GM12874 (cell line): Measurements from ENCODE around the gene PKP3.

ENCODE experiments used
- TF ChIP-seq, protein P1 (sequence below): IDR thresholded peaks from 2 replicates; pipeline ENCODE4 v1.5.1; 2011; ENCODE audit warnings: low read depth, mild to moderate bottlenecking, control low read depth, low read length, moderate library complexity; ENCODE audit not compliant: insufficient read depth

PKP3 gene

DNA sequence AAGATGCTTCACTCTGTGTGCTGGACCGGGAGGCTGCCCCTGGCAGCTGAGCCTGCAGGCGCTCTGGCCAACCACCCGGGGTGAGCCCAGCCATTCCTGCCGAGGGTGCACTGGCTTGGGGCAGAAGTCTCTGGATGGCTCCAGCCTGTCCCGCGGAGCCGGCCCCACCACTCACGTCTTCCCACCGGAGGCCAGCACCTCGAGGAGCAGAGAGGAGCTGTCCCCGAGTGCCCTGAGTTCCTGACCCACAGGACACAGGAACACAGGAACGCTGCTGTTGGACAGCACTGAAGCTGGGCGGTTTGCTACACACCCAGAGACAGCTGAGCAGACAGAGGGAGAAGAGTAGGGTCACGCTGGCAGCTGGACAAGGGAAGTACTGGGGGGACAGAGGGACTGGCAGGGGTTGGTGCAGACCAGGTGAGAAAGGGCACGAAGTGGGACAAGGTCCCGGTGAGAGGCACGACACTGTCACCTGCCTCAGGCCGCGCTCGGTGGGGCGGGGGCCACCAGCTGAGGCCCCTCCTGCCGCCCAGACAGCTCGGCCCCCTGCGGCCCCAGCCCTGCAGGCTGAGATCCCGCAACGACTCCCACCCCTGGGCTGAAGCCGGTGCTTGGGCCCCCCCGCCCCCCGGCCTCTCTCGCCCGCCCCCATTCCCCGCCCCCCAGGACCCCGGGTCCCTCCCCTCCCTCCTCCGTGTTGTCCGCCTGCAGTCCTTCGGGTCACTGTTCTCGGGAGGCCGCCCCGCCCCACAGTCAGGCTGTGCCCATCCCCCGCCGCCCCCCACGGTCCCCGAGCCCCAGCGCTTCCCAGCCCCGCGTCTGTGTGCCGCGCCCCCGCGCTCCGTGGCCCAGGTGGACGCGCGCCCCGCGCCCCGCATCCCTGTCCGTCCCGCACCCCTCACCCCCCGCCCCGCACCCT is 25.3 kb upstream of the PKP3 start:
- TF ChIP-seq, protein P1, sequence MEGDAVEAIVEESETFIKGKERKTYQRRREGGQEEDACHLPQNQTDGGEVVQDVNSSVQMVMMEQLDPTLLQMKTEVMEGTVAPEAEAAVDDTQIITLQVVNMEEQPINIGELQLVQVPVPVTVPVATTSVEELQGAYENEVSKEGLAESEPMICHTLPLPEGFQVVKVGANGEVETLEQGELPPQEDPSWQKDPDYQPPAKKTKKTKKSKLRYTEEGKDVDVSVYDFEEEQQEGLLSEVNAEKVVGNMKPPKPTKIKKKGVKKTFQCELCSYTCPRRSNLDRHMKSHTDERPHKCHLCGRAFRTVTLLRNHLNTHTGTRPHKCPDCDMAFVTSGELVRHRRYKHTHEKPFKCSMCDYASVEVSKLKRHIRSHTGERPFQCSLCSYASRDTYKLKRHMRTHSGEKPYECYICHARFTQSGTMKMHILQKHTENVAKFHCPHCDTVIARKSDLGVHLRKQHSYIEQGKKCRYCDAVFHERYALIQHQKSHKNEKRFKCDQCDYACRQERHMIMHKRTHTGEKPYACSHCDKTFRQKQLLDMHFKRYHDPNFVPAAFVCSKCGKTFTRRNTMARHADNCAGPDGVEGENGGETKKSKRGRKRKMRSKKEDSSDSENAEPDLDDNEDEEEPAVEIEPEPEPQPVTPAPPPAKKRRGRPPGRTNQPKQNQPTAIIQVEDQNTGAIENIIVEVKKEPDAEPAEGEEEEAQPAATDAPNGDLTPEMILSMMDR = no peak

DNA sequence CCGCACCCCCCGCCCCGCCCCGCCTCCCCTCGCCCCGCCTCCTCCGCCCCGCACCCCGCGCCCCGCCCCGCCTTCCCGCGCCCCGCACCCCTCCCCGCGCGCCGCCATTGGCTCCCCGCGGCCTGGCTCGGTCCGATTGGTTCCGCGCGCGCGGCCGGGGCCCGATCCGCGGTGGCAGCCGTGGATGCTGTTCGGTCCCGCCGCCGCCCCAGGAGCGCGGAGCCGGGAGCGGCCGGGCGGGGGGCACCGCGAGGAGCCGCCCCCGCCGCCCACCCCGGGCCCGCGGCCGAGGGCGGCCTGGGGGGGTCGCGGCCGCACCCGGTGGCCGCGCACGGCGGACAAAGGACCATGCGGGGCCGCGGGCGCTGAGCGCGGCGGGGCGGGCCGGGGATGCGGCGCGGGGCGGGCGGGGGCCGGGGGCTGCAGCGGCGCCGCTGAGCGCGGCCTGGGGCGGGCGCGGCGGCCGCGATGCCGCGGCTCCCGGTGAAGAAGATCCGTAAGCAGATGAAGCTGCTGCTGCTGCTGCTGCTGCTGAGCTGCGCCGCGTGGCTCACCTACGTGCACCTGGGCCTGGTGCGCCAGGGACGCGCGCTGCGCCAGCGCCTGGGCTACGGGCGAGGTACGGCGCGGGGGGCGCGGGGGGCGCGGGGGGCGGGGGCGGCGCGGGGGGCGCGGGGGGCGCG is 24.5 kb upstream of the PKP3 start, which contains the start of gene B4GALNT4:
Gene B4GALNT4, plus strand, starts transcription at position 164 of the 683 bp plus-strand sequence. Its CDS starts 305 bp downstream, at position 469.
- TF ChIP-seq, protein P1 = no peak

DNA sequence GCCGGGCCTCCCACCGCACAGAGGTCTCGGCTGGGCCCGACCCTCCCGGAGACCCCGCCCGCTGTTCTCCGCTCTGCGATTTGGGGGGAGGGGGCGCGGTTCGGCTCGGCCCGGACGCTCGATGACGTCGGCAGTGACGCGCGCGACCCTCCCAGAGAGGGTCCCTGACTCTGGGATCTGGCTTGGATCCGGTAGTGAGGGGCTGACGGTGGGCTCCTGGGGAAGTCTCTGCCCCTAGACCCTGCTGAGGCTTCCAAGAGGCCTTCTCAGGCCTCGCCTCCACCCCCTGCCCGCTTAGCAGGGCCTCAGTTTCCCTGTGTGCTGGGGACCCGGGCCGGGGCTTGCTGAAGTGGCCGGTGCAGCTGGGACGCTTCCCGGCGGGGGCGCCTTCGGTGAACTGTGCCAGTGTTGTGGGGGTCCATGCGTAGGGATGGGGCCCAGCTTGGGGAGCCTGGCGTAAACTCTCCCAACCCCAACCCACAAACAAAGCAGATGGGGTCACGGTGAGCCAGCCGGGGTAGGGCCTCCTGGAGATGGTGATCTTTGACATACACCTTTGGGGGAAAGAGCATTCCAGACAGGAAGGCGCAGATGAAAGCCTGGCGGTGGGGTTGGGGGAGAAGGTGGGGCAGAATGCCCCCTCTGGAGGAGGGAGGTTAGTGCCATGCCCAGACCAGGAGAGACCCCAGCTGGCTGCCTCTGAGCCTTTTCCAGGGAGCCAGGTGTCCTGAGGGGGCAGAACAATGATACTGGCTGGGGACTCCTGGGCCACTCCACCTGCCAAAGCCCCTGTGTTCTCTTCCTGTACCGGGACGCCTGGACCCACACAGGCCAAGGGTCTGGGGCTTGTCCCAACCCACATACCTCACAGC is 23.7 kb upstream of the PKP3 start:
- TF ChIP-seq, protein P1 = no peak

DNA sequence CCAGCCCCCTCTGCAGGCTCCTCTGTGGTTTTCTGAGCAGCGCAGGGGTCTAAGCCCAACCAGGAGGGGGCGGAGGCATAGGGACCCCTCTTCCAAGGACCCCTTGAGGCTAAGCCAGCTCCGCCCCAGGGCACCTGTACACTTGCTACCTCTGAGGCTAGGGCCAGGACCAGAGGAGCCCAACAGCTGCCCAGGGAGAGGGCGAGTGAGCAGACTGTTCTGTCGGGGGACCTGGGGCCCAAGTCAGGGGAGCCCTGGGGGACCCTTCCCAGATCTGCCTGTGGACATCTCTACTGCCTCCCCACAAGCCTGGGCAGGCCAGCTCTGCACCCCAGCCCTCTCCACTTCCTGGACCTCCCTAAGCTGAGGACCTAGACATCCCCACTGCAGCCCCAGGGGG is 23.0 kb upstream of the PKP3 start:
- TF ChIP-seq, protein P1 = no peak

DNA sequence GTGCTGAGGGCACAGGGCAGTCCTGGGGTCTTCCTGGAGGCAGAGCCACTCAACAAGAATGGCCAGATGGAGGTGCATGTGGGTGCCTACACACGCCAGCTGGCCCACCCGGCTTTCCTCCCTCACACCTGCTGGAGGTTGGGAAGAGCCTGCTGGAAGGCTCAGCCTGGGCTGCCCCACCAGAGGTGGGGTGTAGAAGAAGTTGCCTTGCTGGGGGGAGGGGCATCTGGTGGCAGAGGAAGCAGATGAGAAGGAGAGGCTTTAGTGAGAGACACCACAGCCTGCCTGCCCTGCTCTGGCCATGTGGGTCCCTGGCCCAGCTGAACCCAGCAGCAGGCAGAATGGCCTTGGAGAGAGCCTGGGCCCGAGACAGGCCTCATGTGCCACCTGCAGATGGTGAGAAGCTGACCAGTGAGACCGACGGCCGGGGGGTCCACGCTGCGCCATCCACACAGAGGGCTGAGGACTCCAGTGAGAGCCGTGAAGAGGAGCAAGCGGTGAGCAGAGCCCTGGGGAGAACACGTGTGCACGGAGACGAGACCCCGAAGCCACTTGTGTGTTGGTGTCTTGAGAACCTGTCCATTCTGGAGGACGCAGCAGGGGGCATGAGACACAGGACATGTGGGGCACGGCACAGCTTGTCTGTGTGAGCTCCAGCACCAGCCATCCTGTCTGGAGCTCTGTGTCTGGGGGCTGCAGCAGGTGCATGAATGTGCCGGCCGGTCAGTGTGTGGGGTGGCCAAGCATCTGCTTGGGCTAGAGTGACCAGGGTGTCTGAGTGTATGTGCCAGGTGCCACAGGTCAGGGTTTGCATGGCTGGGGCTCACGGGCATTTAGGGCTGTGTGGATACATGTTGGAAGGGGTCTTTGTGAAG is 22.1 kb upstream of the PKP3 start:
- TF ChIP-seq, protein P1 = no peak

DNA sequence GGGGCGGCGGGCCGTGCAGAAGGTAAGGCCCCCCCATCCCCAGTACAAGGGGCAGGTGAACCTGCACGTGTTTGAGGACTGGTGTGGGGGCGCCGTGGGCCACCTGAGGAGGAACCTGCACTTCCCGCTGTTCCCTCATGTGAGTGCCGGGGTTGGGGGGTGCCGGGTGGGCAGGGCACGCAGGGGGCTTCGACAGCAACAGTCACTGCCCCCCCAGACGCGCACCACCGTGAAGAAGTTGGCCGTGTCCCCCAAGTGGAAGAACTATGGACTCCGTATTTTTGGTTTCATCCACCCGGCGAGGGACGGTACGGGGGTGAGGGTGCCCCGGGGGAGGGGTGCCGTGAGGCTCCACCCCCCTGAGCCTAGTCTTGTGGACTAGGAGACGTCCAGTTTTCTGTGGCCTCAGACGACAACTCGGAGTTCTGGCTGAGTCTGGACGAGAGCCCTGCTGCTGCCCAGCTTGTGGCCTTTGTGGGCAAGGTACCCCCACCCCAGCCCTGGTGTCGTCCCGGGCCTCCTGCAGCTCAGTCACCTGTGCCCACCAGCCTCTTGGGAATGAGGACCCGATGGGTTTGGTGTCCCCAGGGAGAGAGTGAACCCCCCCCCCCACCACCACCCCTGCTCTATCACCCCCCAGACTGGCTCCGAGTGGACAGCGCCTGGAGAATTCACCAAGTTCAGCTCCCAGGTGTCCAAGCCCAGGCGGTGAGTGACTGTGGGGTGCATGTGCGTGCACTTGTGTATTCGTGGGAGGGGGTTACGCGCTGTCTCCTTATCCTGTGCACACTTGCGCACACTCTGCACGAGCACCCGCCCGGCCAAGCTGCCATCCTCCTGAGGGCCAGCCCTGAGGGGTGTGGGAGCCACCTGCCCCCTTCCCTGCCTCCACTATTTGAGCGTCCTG is 20.9 kb upstream of the PKP3 start:
- TF ChIP-seq, protein P1 = no peak
